Neutrophil (primary cell): Measurements from ENCODE around the gene COMMD9.

ENCODE experiments used
- H3K27ac ChIP-seq: fragments of 200-600 bp; sonication (generic); 2 replicates; pipeline ENCODE4 v1.5.1; 2016; ENCODE audit warnings: mild to moderate bottlenecking, moderate library complexity
- H3K27me3 ChIP-seq: fragments of 200-600 bp; sonication (generic); 2 replicates; pipeline ENCODE4 v1.6.0; 2016; ENCODE audit warnings: mild to moderate bottlenecking
- H3K36me3 ChIP-seq: fragments of 200-600 bp; sonication (generic); 2 replicates; pipeline ENCODE4 v1.5.1; 2017
- H3K4me1 ChIP-seq, 2 experiments: fragments of 200-600 bp in 1 of 2; sonication (generic) in 1 of 2; 1 replicate in 1 of 2; 2 replicates in 1 of 2; pipeline versions ENCODE4 v1.5.1 to v1.6.1; 2013 to 2016; ENCODE audit warnings: low read depth in 1 of 2, low read length in 1 of 2, mild to moderate bottlenecking in 1 of 2, moderate library complexity in 1 of 2; ENCODE audit not compliant: control insufficient read depth in 1 of 2, insufficient read depth in 1 of 2
- H3K4me3 ChIP-seq, 2 experiments: fragments of 200-600 bp in 1 of 2; sonication (generic) in 1 of 2; 1 replicate in 1 of 2; 2 replicates in 1 of 2; pipeline ENCODE4 v1.5.1; 2013 to 2016; ENCODE audit warnings: low read depth in 1 of 2, low read length in 1 of 2, mild to moderate bottlenecking in 1 of 2, moderate library complexity in 1 of 2
- H3K9me3 ChIP-seq: fragments of 200-600 bp; sonication (generic); 2 replicates; pipeline ENCODE4 v1.5.1; 2016
- CTCF ChIP-seq: fragments of 200-600 bp; sonication (generic); IDR thresholded peaks from 2 replicates; pipeline ENCODE4 v1.5.1; 2016; ENCODE audit warnings: antibody characterized with exemption

COMMD9 gene

GRCh38 chr11:36295926-36296325 is 6.7 kb upstream of the COMMD9 start, which contains the start of gene PRR5L:
Gene PRR5L, plus strand, starts transcription at chr11:36296288. Its CDS starts 104,834 bp downstream, at chr11:36401122.
- Histone ChIP-seq H3K4me3 (no peak within 1 kb of the TSS), H3K27me3 (no peaks in the 10 kb centered on the region), H3K4me1 (peaks cover 0 to 7% of the 10 kb centered on the region in 2 experiments), H3K36me3 (no peaks in the 10 kb centered on the region), H3K9me3 (no peaks in the 10 kb centered on the region), H3K27ac (no peak within 1 kb of the TSS)
- TF ChIP-seq CTCF: no peak

GRCh38 chr11:36292311-36292722 is 3.1 kb upstream of the COMMD9 start:
- no peak overlapping the region for H3K27ac ChIP-seq
- no peak overlapping the region for H3K4me3 ChIP-seq
- H3K4me1 ChIP-seq: peaks cover 17 to 20% of the 10 kb centered on the region in 2 experiments
- H3K36me3 ChIP-seq: no peaks in the 10 kb centered on the region
- H3K27me3 ChIP-seq: no peaks in the 10 kb centered on the region
- TF ChIP-seq CTCF: peak; percentile 79
- no peaks in the 10 kb centered on the region for H3K9me3 ChIP-seq

- no peak for TF ChIP-seq CTCF
- Histone ChIP-seq H3K4me3 (peak overlapping the region; percentile 72 to 98), H3K27me3 (no peaks in the 10 kb centered on the region), H3K9me3 (no peaks in the 10 kb centered on the region), H3K4me1 (peaks cover 25 to 28% of the 10 kb centered on the region in 2 experiments), H3K36me3 (no peaks in the 10 kb centered on the region), H3K27ac (peak overlapping the region; percentile 67)
These were observed 590 bp downstream of the COMMD9 start for GRCh38 chr11:36288442-36289225.

- H3K9me3 ChIP-seq: no peaks in the 10 kb centered on the region
These were observed 6.3 kb downstream of the COMMD9 start for GRCh38 chr11:36282926-36283325.

DNA sequence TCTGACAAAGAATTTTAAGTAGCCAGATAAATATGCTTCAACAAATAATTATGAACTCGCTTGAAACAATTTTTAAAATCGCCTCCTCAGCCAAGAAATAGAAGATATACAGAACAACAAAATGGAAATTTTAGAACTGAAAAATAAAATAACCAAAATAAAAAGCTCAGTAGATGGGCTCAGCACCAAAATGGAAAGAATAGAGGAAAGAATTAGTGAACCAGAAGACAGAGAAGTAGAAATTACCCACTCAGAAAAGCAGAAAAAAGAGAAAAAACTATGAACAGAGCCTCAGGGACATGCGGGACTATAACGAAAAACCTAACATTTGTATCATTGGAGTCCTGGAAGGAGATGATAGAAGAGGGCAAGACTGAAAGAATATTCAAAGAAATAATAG is 7.4 kb downstream of the COMMD9 start:
- H3K36me3 ChIP-seq: peaks cover 24% of the 10 kb centered on the region
- H3K27me3 ChIP-seq: no peaks in the 10 kb centered on the region
- H3K27ac ChIP-seq: no peak overlapping the region
- H3K9me3 ChIP-seq: no peaks in the 10 kb centered on the region
- peaks cover 9 to 11% of the 10 kb centered on the region in 2 experiments for H3K4me1 ChIP-seq
- TF ChIP-seq CTCF: no peak
- no peak overlapping the region for H3K4me3 ChIP-seq

More at GRCh38 chr11:36282926-36283325, 6.3 kb downstream of the COMMD9 start:
- Histone ChIP-seq H3K36me3 (peaks cover 13% of the 10 kb centered on the region), H3K27ac (no peak overlapping the region), H3K4me1 (peaks cover 9 to 11% of the 10 kb centered on the region in 2 experiments), H3K27me3 (no peaks in the 10 kb centered on the region), H3K4me3 (no peak overlapping the region)
- no peak for TF ChIP-seq CTCF
